CD4-positive, alpha-beta T cell treated with Interleukin-15 for 1 hour (primary cell): ENCODE results near the gene ZDHHC21.

ENCODE experiments used
- DNase-seq: peaks from one replicate; pipeline ENCODE4 v3.0.0-alpha.2; 2020

Gene ZDHHC21

DNA sequence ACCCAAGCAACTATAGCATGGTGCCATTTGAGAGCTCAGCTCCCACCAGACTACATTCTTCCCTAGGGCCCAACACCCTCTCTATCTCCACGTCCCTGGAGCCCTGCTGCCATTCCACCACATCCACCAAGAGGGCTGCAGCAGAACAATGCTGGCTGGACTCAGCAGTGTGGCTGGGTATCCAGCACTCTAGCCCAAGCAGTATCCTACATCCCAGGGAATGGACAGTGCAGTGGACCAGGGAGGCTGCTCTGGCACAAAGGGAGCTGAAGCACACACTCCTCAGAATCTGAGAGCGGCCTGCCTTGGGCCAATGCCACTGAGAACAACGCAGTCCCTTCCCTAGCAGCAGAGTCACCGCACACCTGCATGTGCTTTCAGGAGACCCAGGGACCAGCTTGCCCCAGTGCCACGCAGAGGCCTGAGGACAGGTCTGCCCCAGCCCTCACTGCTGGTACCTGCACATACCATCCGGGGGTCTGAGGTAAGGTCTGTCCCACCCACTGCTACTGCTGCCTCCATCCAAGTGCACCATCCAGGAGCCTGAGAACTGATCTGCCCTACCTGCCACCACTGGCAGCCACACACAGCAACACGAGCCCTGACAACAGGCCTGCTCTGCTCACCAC is 95.9 kb downstream of the ZDHHC21 start:
- DNase-seq, result no peak

GRCh38 chr9:14593406-14593805 is 99.8 kb downstream of the ZDHHC21 start:
- no peak for DNase-seq

GRCh38 chr9:14591411-14591810 is 101.8 kb downstream of the ZDHHC21 start:
- no peak for DNase-seq

DNA sequence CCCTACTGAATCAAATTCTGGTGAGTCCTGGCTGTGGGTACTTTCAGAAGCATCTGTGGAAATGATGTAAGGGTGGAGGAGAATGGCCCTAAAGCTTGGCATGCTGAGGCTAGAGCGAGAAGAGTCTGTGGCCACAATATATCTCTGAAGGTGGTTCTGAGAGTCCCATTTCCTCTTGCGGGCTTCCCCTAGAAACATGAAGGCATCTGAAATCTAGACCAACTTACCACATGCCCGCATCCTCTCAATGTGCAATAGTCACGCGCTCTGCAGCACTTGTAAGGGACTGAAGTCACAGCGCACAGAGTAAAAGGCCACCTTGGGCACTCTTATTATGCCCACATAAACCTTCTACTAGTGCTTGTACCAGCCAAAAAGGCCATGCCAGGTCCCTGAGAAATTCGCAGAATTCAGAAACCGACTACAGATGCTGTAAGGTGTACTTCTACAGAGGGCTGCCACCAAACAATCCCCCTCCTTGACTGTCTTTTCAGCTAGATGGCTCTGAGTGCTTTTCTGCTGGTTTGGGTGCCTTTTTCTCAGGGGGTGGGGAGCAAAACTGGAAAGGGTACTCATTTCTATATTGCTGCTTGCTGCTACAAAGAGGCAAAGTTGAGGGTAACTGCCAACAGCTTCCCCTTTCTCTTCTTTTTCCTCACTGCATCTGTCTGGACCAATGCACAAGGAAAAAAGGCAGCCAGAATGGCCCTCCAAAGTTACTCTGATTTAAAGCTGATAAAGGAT is 107.3 kb downstream of the ZDHHC21 start:
- no peak for DNase-seq

DNA sequence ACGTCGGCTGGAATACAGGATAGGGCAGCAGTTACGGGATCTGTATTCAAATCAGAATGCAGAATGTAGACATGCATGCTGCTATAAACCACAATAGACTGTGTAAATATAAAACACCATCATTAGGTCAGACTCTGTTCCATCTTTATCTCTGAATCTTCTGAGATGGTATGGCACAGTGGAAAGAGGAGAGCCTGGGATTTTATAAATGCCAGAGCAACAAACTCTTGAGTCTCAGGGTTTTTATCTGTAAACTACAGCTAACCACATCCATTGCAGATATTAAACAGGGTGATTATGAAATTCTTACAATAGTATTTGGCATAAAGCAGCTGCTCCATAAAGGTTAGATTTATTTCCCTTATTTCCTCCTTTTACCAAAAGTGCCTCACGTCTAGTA is 108.7 kb downstream of the ZDHHC21 start:
- DNase-seq, result no peak

DNA sequence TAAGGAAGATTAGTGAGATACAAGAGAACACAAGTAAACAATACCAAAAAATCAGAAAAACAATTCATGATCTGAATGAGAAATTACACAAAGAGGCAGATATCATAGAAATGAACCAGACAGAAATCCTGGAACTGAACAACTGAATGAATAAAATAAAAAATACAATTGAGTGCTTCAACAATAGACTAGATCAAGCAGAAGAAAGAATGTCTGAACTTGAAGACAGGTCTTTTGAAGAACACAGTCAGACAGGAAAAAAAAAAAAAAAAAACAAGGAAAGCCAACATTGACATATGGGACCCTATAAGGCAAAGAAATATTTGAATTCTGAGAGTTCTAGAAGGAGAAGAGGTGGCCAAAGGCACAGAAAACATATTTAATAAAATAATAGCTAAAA is 115.2 kb downstream of the ZDHHC21 start:
- DNase-seq, result no peak

DNA sequence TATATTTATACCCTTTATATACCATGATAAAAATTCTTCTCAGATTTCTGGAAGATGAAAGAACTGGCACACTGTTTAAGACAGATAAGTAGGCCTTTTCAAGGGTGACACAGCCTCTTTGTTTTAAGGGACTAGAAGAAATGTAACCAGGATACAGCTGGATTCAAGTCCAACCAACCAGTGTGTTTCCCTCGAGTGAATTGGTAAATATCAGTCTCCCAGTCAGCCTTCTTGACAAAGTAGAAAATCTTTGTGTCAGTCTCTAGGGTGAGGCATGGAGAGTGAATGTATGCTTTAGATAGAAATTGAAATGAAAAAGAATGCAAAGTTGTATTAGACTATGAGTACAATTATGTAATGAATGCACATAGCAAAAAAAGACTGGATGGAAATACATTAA is 119.1 kb downstream of the ZDHHC21 start:
- DNase-seq, result no peak

DNA sequence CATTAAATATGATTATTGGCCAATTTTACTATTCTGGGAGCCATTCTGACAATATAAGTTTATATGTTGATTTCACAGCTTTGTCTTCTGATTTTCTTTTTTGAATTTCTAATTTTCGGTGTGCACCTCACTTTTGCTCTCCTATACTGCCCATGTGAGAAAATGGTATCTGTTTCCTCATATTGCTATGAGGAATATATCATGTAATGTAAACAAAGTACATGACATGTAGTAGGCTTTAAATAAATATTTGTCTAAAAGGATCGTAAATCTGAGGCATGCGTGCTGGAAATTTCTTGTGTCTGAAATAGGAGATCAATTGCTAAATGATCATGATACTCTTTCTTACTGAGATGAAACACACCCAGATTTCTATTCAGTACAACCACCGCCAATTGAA is 119.9 kb downstream of the ZDHHC21 start:
- no peak for DNase-seq

DNA sequence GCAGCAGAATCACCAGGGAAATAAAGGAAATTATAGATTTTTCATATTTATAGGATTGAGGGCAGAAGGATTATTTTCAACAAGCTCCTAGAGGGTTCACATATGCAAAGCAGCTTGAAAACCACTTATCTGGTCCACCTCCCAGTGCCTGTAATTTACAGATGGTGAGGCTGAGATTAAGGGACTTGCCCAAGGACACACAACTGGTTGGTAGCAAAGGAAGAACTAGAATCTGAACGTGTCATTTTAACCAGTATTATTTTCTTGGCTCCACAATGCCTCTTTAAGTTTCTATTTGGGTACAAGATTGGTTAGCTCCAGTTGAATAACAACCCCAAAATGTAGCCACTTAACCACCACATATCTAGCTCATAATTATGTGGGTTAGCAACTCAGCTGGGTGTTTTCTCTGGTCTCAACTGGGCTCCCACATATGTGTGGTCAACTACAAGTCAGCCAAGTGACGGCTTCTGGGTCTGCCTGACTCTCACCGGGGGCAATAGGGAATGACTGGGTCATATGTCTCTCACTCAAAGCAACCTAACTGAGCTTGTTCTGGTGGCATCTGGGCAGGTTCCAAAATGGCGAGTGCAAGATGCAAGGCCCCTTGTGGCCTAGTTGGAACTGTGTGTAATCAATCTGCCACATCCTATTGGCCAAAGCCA is 127.7 kb downstream of the ZDHHC21 start:
- DNase-seq, result no peak

GRCh38 chr9:14563902-14564624 is 129.2 kb downstream of the ZDHHC21 start:
- DNase-seq, result no peak

DNA sequence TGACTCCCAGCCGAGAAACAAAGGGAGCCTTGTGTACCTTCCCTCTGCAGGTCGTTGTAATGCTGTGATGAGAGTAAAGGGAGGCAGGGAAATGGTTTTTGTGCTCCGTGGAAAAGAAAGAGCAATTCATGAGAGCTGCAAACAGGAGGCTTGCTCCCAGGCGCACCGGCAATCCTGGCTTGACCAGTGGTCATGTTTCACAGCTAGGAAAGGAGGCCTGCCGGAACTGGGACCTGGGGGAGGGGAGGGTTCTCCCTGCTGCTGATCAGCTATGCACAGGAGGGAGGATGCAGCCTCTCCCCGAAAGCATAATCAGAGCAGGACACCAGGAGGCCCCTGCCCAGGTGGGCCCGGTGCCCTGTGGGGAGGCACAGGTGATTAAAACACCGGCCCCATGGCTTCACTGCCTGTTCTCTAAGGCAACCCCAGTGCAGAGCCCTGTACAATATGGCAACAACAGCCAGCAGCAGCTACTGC is 131.3 kb downstream of the ZDHHC21 start:
- no peak for DNase-seq
